Testis (tissue), 2 donors: ENCODE data around the gene GPX7.

Source experiments
- POLR2A ChIP-seq: fragments of 450-650 bp; IDR thresholded peaks from one replicate; pipeline ENCODE4 v1.6.1; 2017; ENCODE audit warnings: antibody characterized with exemption, mild to moderate bottlenecking, moderate library complexity
- TF ChIP-seq, protein P1 (sequence below), 3 experiments: fragments of 450-650 bp in 2 of 3; fragments of 200-600 bp in 1 of 3; sonication (generic) in 1 of 3; IDR thresholded peaks; one replicate each; pipeline ENCODE4 v1.5.1; 2016 to 2019; ENCODE audit warnings: antibody characterized with exemption in 3 of 3, mild to moderate bottlenecking in 2 of 3, moderate library complexity in 1 of 3

DNA sequence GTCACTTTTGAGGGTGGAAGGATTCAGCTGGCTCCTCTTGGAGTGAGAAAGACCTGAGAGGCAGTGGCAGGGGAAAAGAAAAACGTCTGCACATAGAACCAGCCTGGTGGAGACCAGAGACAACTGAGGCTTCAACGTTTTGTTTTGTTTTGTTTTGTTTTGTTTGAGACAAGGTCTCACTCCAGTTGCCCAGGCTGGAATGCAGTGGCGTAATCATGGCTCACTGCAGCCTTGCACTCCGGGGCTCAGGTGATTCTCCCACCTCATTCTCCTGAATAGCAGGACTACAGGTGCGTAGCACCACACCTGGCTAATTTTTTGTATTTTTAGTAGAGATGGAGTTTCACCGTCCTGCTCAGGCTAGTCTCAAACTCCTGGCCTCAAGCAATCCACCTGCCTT, 43.1 kb downstream of the GPX7 start:
- TF ChIP-seq, protein P1, sequence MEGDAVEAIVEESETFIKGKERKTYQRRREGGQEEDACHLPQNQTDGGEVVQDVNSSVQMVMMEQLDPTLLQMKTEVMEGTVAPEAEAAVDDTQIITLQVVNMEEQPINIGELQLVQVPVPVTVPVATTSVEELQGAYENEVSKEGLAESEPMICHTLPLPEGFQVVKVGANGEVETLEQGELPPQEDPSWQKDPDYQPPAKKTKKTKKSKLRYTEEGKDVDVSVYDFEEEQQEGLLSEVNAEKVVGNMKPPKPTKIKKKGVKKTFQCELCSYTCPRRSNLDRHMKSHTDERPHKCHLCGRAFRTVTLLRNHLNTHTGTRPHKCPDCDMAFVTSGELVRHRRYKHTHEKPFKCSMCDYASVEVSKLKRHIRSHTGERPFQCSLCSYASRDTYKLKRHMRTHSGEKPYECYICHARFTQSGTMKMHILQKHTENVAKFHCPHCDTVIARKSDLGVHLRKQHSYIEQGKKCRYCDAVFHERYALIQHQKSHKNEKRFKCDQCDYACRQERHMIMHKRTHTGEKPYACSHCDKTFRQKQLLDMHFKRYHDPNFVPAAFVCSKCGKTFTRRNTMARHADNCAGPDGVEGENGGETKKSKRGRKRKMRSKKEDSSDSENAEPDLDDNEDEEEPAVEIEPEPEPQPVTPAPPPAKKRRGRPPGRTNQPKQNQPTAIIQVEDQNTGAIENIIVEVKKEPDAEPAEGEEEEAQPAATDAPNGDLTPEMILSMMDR (IDR thresholded peaks at IDR 0.05), result no peak
- no peak for TF ChIP-seq POLR2A
